Glutamatergic neuron (in vitro differentiated cells): ENCODE measurements around the gene TACC2. TPM values are rescaled to one million over a fixed set of nuclear protein-coding genes. Genes with fewer than 3 reads are reported as not detected.
A peak's percentile ranks its signal among the peaks of the same experiment; 100 is the strongest.

Experiments used
- DNase-seq: peaks from one replicate; pipeline ENCODE4 v3.0.0; 2022
- H3K27ac Mint-ChIP-seq: one replicate; pipeline ENCODE4 v1.8.0; 2020; ENCODE audit warnings: mild to moderate bottlenecking, mixed read lengths, inconsistent platforms; ENCODE audit not compliant: unreplicated experiment
- H3K27me3 Mint-ChIP-seq: one replicate; pipeline ENCODE4 v1.8.0; 2020; ENCODE audit warnings: mild to moderate bottlenecking, moderate library complexity, mixed read lengths, inconsistent platforms; ENCODE audit not compliant: unreplicated experiment
- H3K36me3 Mint-ChIP-seq: one replicate; pipeline ENCODE4 v1.8.0; 2020; ENCODE audit warnings: mild to moderate bottlenecking, mixed read lengths, inconsistent platforms; ENCODE audit not compliant: unreplicated experiment
- H3K4me1 Mint-ChIP-seq: one replicate; pipeline ENCODE4 v1.8.0; 2020; ENCODE audit warnings: mild to moderate bottlenecking, low read depth, mixed read lengths, inconsistent platforms; ENCODE audit not compliant: unreplicated experiment
- H3K4me3 Mint-ChIP-seq: one replicate; pipeline ENCODE4 v1.8.0; 2020; ENCODE audit warnings: mild to moderate bottlenecking, mixed read lengths, inconsistent platforms; ENCODE audit not compliant: unreplicated experiment
- H3K9me3 Mint-ChIP-seq: one replicate; pipeline ENCODE4 v1.8.0; 2020; ENCODE audit warnings: mild to moderate bottlenecking, moderate library complexity, mixed read lengths, inconsistent platforms; ENCODE audit not compliant: unreplicated experiment
- total RNA-seq: library from RNA; stranded (reverse); fragmentation: NEBNext Ultra II Directional; extraction: Animal tissue kit (Norgen Biotek cat#: 25700); gene quantifications from one replicate; pipeline ENCODE4 v1.2.1, GENCODE V29; 2021; ENCODE audit not compliant: unreplicated experiment
- TF ChIP-seq, protein P1 (sequence below): fragments of 200-600 bp; sonication (generic); IDR thresholded peaks from one replicate; pipeline ENCODE4 v1.5.0; 2021; ENCODE audit not compliant: partially characterized antibody, unreplicated experiment

Gene TACC2
- total RNA-seq, 1 donor from 2014 or later = 499 TPM

DNA sequence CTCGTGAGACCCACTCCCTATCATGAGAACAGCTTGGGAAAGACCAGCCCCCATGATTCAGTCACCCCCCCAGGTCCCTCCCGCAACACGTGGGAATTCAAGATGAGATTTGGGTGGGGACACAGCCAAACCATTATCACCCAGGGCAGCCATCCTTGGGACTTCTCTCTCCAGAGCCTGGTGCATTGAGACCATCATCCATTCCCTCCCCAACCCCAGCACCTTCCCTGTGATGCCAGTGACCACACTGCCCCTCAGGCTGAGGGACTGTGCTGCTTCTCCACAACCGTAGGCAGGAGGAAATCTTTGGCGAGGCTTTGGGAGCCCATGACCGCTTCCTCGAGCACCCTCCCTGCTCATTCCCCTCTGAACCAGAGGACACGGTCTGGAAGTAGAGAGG lies 64.4 kb downstream of the TACC2 start:
- Mint-ChIP-seq H3K27ac (no peak overlapping the region), H3K4me3 (no peak overlapping the region)
- TF ChIP-seq, protein P1, sequence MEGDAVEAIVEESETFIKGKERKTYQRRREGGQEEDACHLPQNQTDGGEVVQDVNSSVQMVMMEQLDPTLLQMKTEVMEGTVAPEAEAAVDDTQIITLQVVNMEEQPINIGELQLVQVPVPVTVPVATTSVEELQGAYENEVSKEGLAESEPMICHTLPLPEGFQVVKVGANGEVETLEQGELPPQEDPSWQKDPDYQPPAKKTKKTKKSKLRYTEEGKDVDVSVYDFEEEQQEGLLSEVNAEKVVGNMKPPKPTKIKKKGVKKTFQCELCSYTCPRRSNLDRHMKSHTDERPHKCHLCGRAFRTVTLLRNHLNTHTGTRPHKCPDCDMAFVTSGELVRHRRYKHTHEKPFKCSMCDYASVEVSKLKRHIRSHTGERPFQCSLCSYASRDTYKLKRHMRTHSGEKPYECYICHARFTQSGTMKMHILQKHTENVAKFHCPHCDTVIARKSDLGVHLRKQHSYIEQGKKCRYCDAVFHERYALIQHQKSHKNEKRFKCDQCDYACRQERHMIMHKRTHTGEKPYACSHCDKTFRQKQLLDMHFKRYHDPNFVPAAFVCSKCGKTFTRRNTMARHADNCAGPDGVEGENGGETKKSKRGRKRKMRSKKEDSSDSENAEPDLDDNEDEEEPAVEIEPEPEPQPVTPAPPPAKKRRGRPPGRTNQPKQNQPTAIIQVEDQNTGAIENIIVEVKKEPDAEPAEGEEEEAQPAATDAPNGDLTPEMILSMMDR = no peak

DNA sequence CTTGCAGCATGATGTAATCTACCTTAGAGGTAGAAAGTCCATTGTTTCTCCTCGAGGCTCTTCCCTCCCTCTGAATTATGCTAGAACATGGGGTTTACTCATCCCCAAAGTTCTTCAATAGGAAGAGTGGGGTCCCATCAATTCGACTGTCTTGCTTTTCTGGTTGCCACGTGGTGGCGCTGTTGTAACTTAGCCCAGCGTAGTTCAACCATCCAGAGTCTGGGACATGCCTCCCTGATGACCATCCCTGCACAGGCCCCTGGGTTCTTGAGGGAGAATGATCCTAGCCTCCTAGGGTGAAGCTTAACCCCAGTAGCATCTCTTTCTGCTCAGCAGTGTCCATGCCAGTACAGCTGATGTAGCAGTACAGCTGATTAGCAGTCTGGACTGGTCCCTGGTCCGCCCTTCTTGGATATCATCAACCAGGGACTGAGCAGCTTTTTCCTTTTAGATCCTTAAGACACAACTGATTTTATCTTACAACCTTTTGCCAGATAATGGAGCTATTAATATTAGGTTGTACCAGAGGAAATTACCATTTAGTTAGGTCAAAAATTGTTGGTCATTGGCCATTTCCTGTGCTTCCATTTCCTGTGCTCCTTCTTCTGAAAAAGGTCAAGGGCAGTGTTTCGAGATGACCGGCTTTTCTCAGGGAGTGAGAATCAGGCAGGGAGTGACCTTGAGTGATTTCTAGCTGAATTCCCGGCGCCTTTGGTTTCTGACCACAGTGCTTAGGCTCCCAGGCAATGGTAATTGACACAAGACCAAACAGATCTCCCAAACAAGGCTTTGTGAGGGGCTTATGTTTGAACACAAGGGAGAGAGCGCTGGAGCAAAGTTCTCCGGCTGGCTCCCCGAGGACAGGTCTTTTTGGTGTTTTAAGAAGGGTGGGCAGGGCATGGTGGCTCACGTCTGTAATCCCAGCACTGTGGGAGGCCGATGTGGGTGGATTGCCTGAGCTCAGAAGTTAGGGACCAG lies 65.4 kb downstream of the TACC2 start:
- peak; percentile 77 for DNase-seq
- H3K4me1 Mint-ChIP-seq = peaks cover 10% of the 10 kb centered on the region
- no peak overlapping the region for H3K27ac Mint-ChIP-seq
- TF ChIP-seq, protein P1 = peak; percentile 85
- peaks cover 4% of the 10 kb centered on the region for H3K27me3 Mint-ChIP-seq
- H3K9me3 Mint-ChIP-seq = peaks cover 3% of the 10 kb centered on the region
- peak overlapping the region; percentile 4 for H3K4me3 Mint-ChIP-seq
- no peaks in the 10 kb centered on the region for H3K36me3 Mint-ChIP-seq

More for the DNA sequence above, 64.4 kb downstream of the TACC2 start:
- no peak for DNase-seq
- peaks cover 3% of the 10 kb centered on the region for H3K9me3 Mint-ChIP-seq
- peaks cover 14% of the 10 kb centered on the region for H3K4me1 Mint-ChIP-seq
- peaks cover 4% of the 10 kb centered on the region for H3K27me3 Mint-ChIP-seq
- no peaks in the 10 kb centered on the region for H3K36me3 Mint-ChIP-seq

DNA sequence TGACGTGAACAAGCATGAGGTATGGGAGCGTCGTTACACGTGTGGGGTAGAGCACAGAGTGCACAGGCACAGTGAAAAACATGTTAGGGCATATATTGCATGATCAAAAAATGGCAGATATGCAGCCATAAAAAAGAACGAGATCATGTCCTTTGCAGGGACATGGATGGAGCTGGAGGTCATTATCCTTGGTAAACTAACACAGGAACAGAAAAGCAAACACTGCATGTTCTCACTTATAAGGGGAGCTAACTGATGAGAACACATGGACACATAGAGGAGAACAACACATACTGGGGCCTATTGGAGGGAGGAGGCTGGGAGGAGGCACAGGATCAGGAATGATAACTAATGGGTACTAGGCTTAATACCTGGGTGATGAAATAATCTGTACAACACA lies 66.3 kb downstream of the TACC2 start:
- peaks cover 5% of the 10 kb centered on the region for H3K27me3 Mint-ChIP-seq
- no peak for DNase-seq
- H3K9me3 Mint-ChIP-seq = peaks cover 6% of the 10 kb centered on the region
- H3K4me3 Mint-ChIP-seq = no peak overlapping the region
- no peaks in the 10 kb centered on the region for H3K36me3 Mint-ChIP-seq
- no peak overlapping the region for H3K27ac Mint-ChIP-seq
- TF ChIP-seq, protein P1 = no peak
- peaks cover 10% of the 10 kb centered on the region for H3K4me1 Mint-ChIP-seq

DNA sequence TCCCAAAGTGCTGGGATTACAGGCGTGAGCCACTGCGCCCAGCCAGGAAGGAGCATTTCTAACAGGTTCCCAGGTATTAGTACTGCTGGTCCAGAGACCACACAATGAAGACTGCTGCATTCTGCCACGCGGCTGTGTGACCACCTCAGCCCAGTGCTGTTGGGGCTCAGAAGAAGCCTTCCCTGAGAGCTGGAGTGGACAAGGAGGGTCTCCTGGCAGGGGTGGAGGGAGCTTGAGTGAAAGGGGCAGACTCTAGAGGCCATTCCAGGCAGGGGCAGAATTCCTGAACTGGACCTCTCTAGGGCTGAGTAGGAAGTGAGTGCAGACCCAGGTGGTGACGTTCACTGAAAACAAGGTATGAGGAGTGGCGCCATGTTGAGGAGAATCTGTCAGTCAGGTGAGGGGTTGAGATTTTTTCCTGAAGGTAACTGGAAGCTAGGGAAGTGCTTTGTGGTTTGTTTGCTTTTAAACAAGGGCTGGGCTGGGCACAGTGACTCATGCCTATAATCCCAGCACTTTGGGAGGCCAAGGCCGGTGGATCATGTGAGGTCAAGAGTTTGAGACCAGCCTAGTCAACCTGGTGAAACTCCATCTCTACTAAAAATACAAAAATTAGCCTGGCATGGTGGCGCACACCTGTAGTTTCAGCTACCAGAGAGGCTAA lies 67.6 kb downstream of the TACC2 start:
- H3K36me3 Mint-ChIP-seq = no peaks in the 10 kb centered on the region
- peaks cover 6% of the 10 kb centered on the region for H3K9me3 Mint-ChIP-seq
- no peak for DNase-seq
- no peak overlapping the region for H3K4me3 Mint-ChIP-seq
- H3K27ac Mint-ChIP-seq = no peak overlapping the region
- H3K4me1 Mint-ChIP-seq = peaks cover 10% of the 10 kb centered on the region
- peaks cover 6% of the 10 kb centered on the region for H3K27me3 Mint-ChIP-seq
- TF ChIP-seq, protein P1 = no peak
